Pancreas (tissue), 10 donors: ENCODE results near the gene FCN2. TPM values are rescaled to one million over a fixed set of nuclear protein-coding genes. Genes with fewer than 3 reads are reported as not detected.
A peak's percentile ranks its signal among the peaks of the same experiment; 100 is the strongest.

ENCODE experiments used
- ATAC-seq, 4 donors: fragments of 200-7000 bp; cut with Tn5 transposase; one replicate each; pipeline versions ENCODE4 v1.8.0 to v1.9.1; 2020; ENCODE audit warnings: mild to moderate bottlenecking in 4 of 4, moderate library complexity in 4 of 4
- DNase-seq, 6 donors: peaks; one replicate each; pipeline ENCODE4 v3.0.0-alpha.2; 2020
- FAIRE-seq: peaks from 2 replicates; lab custom pipeline; 2012; peaks lifted over from hg19 to GRCh38; lab: Jason Lieb, UNC
- H3K27ac ChIP-seq, 4 donors: fragments of 200-600 bp; sonication (generic); 1 replicate in 3 of 4; 2 replicates in 1 of 4; pipeline versions ENCODE4 v1.5.0 to v1.8.0; 2020
- H3K27me3 ChIP-seq, 4 donors: fragments of 200-600 bp; one replicate each; pipeline ENCODE4 v1.8.0; 2021
- H3K36me3 ChIP-seq, 3 donors: fragments of 200-600 bp; sonication (generic) in 1 of 3; one replicate each; pipeline versions ENCODE4 v1.5.0 to v1.8.0; 2020 to 2021
- H3K4me1 ChIP-seq, 3 donors: fragments of 200-600 bp; one replicate each; pipeline ENCODE4 v1.8.0; 2021
- H3K4me3 ChIP-seq, 4 donors: fragments of 200-600 bp; sonication (generic) in 2 of 4; one replicate each; pipeline versions ENCODE4 v1.5.0 to v1.8.0; 2020 to 2021
- H3K9me3 ChIP-seq, 4 donors: fragments of 200-600 bp; one replicate each; pipeline ENCODE4 v1.8.0; 2021
- WGBS, 2 donors: extraction: QIAGEN DNeasy Blood & Tissue Kit; methylation state at CpG; one replicate each; pipeline ENCODE4 v1.1.7; 2013; 5-methylcytosine and 5-hydroxymethylcytosine counted together
- intact Hi-C, 3 donors: fragments of 100-400 bp; cut with DNase I; formaldehyde crosslinking; loops; one replicate each; pipeline versions ENCODE4 v1.11.1 to v1.14.2; 2022
- polyA plus RNA-seq, 2 donors: library from polyadenylated mRNA; stranded (reverse); fragments of 200-250 nt; gene quantifications; one replicate each; pipeline ENCODE4 v1.2.3, GENCODE V29; 2013
- total RNA-seq, 6 donors: library from RNA; stranded (reverse); fragmentation: NEBNext Ultra II Directional in 4 of 6; extraction: Animal tissue kit (Norgen Biotek cat#: 25700) in 4 of 6; gene quantifications; one replicate each; pipeline versions ENCODE4 v1.2.1 to v1.2.4, GENCODE V29; 2021 to 2023
- TF ChIP-seq, protein P1 (sequence below), 4 donors: fragments of 200-600 bp; sonication (generic) in 3 of 4; IDR thresholded peaks; one replicate each; pipeline versions ENCODE4 v1.5.0 to v1.8.0; 2021; ENCODE audit warnings: antibody characterized with exemption in 4 of 4
- donor health status: healthy with polysubstance abuse.
- donor health status: DM: no; HTN: no; CAD: no; lungs with moderate emphysema.
- donor health status: DM: no; HTN: no; CAD: no.
- donor health status: control.
- donor health status: control.
- donor health status: Bipolar disorder and iron deficiency.
- donor health status: DM: yes; HTN: yes; CAD: no.
- donor health status: DM: no; HTN: no; CAD: no.
- donor health status: DM: no; HTN: no; CAD: no.
- donor health status: DM: yes; HTN: yes; CAD: no.

The FCN2 gene
- total and polyA plus RNA-seq, 8 donors, result 0.16 to 0.84 (median 0.38) TPM; not detected in 3

DNA sequence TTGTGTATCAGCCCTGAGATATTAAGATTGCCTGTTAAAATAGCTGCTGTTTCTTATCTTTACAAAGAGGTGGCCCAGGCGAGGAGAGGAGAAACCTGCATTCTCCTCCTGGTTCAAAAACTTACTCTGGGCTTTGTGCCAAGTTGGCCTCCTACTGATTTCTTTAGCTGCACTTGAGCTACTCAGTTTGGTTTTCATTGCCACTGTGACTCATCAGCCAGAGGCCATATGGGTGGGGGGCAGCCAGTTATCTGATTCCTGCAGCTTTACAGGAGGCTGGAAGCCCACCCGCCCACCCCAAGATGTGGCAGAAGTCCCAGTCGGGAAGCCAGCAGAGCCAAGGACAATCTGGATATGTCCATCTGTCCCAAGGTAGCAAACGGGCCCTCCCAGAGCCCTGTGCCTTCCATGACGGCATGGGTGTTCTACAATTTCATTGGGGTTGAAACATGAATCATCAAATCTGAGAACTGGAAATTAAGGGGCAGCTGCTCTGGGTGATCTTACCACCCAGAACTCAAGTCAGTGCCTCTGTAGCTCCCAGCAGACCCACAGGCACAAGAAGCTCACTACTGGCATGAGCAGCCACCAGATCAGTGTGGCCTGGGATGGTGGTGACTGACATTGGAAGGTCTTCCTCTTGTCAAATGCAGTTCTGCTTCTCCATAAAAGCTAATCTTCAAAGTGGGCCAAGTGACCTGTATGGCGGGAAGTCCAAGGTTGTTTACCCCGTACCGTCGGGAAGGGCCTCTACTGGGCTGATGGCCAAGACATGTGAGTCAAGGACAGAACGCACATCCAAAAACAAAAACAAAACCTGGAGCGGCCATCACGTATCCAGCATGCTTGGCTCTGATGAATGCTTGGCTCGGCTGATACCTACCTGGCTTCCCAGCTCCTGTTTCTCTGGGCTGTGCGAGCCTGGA lies 15.6 kb downstream of the FCN2 start:
- DNase-seq (no peak), ATAC-seq (peak in 2 of 4 donors; percentile 37 to 41), FAIRE-seq (no peak)
- no peaks in the 10 kb centered on the region for H3K4me1 ChIP-seq
- H3K4me3 ChIP-seq, result no peak overlapping the region
- no peaks in the 10 kb centered on the region for H3K9me3 ChIP-seq
- TF ChIP-seq, protein P1, sequence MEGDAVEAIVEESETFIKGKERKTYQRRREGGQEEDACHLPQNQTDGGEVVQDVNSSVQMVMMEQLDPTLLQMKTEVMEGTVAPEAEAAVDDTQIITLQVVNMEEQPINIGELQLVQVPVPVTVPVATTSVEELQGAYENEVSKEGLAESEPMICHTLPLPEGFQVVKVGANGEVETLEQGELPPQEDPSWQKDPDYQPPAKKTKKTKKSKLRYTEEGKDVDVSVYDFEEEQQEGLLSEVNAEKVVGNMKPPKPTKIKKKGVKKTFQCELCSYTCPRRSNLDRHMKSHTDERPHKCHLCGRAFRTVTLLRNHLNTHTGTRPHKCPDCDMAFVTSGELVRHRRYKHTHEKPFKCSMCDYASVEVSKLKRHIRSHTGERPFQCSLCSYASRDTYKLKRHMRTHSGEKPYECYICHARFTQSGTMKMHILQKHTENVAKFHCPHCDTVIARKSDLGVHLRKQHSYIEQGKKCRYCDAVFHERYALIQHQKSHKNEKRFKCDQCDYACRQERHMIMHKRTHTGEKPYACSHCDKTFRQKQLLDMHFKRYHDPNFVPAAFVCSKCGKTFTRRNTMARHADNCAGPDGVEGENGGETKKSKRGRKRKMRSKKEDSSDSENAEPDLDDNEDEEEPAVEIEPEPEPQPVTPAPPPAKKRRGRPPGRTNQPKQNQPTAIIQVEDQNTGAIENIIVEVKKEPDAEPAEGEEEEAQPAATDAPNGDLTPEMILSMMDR (IDR thresholded peaks at IDR 0.05), result no peak
- H3K27me3 ChIP-seq, result no peaks in the 10 kb centered on the region
- WGBS, 2 donors, result 34 to 35% methylated on average over 14 of the region's 14 CpGs
- intact Hi-C loops, result no loop called here
- H3K27ac ChIP-seq, result no peak overlapping the region
- no peaks in the 10 kb centered on the region for H3K36me3 ChIP-seq

DNA sequence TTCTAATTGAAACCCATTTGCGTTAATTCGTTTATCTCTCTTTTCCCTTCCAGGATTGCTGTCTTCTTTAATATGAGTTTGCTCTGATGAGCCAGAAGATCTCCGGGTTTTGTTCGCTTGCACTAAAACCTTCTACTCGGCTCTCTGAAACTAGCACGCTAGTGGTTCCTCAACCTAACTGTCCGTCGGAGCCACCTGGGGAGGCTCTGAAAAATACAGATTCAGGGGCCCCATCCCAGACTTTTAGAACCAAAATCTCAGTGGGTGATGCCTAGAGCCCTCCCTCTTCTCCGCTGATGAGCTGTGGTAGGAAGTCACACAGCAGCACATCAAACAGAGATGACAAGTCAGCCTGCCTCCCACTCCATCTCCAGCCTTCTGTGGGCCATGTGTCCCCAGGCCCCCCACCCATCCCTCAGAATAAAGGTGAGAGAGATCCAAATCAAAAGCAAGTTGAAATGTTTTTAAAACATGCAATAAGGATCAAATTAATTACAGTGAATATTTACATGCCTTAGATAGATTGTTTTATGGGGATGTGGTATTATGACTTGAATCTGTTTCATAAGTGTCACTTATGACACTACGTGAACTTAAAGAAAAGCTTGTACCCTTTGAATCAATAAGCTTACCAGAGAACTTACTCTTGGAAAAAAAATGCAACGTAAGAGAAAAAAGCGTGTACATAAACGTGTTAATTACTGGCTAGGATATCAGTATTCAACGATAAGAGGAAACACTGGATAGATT lies 16.4 kb downstream of the FCN2 start:
- ATAC-seq, result no peak
- H3K4me1 ChIP-seq, result no peaks in the 10 kb centered on the region
- no peak overlapping the region for H3K27ac ChIP-seq
- no peaks in the 10 kb centered on the region for H3K27me3 ChIP-seq
- no peak for DNase-seq
- 68 to 81% methylated on average over 14 of the region's 14 CpGs for WGBS, 2 donors
- TF ChIP-seq, protein P1 (IDR thresholded peaks at IDR 0.05), result no peak
- intact Hi-C loops, result no loop called here
- H3K9me3 ChIP-seq, result no peaks in the 10 kb centered on the region
- FAIRE-seq, result no peak
- no peak overlapping the region for H3K4me3 ChIP-seq
- no peaks in the 10 kb centered on the region for H3K36me3 ChIP-seq

DNA sequence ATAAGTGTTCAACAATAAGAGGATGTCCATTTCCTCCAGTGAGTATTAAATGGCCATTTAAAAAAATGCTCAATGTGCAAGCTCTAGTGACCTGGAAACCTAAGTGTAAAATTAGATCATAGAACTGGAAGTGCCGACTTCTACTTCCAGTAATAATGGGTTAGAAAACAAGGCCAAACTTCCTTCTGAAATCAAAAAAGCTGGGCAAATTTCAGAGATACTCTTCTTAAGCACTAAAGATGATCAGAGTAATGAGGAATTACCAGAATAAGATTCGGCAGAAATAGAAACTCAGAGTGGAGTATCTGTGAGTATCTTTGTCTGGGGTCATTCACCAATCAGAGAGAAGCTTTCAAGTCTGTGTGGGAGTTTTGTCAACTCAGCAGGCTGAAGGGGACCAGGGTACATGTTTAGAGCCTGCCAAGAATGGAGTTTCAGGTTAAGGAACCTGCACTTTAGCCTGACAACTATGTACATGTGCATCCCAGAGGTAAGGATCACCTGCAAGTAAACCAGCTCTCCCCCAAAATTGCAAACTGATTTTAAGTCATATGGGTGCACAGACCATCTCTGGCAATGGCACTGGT lies 17.1 kb downstream of the FCN2 start:
- Histone ChIP-seq H3K27me3 (no peaks in the 10 kb centered on the region), H3K36me3 (no peaks in the 10 kb centered on the region), H3K4me1 (no peaks in the 10 kb centered on the region), H3K4me3 (no peak overlapping the region), H3K9me3 (no peaks in the 10 kb centered on the region), H3K27ac (no peak overlapping the region)
- no peak for DNase-seq
- intact Hi-C loops, result no loop called here
- ATAC-seq, result no peak
- WGBS, 2 donors, result 56 to 68% methylated on average over 2 of the region's 2 CpGs
- TF ChIP-seq, protein P1 (IDR thresholded peaks at IDR 0.05), result no peak
- no peak for FAIRE-seq

DNA sequence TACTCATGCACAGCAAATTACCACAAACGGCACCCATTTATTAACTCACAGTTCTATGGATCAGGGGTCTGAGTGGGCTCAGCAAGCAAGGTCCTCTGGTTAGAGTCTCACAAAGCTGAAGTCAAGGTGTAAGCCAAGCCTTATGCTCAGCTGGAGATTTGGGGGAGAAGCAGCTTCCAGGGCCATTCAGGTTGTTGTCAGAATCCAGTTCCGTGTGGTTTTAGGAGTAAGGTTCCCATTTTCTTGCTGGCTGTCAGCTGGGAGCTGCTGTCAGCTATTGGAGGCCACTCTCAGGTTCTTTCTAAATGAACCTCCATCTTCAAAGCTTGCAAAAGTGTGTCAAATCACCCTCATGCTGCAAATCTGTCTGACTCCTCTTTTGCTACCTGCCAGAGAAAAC lies 17.7 kb downstream of the FCN2 start:
- no peak overlapping the region for H3K4me3 ChIP-seq
- no peak for ATAC-seq
- no peaks in the 10 kb centered on the region for H3K36me3 ChIP-seq
- H3K4me1 ChIP-seq, result no peaks in the 10 kb centered on the region
- H3K9me3 ChIP-seq, result no peaks in the 10 kb centered on the region
- no peak for FAIRE-seq
- DNase-seq, result no peak
- TF ChIP-seq, protein P1 (IDR thresholded peaks at IDR 0.05), result no peak
- H3K27ac ChIP-seq, result no peak overlapping the region
- intact Hi-C loops, result no loop called here
- no peaks in the 10 kb centered on the region for H3K27me3 ChIP-seq
- 29 to 34% methylated on average over 2 of the region's 2 CpGs for WGBS, 2 donors
